NCI-H2107 treated with DMSO at 0.1 percent for 48 hours (cell line): ENCODE results near the gene PLPPR1.
A peak's percentile ranks its signal among the peaks of the same experiment; 100 is the strongest.

Experiments
- DNase-seq: peaks from one replicate; lab custom pipeline; 2025; ENCODE audit not compliant: unreplicated experiment; lab: John Stamatoyannopoulos, UW

Gene PLPPR1

GRCh38 chr9:101047848-101048397, 19.4 kb downstream of the PLPPR1 start:
- DNase-seq: no peak

- no peak for DNase-seq
Measured at GRCh38 chr9:101050650-101051049, 22.1 kb downstream of the PLPPR1 start.

- no peak for DNase-seq
Measured at GRCh38 chr9:101054657-101055056, 26.1 kb downstream of the PLPPR1 start.

GRCh38 chr9:101055516-101055915, 27.0 kb downstream of the PLPPR1 start:
- DNase-seq: no peak

GRCh38 chr9:101062686-101063085, 34.2 kb downstream of the PLPPR1 start:
- no peak for DNase-seq

GRCh38 chr9:101063192-101063591, 34.7 kb downstream of the PLPPR1 start:
- no peak for DNase-seq

- no peak for DNase-seq
Measured at GRCh38 chr9:101064206-101064605, 35.7 kb downstream of the PLPPR1 start.

- no peak for DNase-seq
Measured at GRCh38 chr9:101065930-101066329, 37.4 kb downstream of the PLPPR1 start.

- no peak for DNase-seq
Measured at GRCh38 chr9:101068696-101069095, 40.2 kb downstream of the PLPPR1 start.

GRCh38 chr9:101072259-101072658, 43.7 kb downstream of the PLPPR1 start:
- no peak for DNase-seq

- DNase-seq: no peak
Measured at GRCh38 chr9:101073122-101073521, 44.6 kb downstream of the PLPPR1 start.

GRCh38 chr9:101081641-101082040, 53.1 kb downstream of the PLPPR1 start:
- no peak for DNase-seq

- DNase-seq: no peak
Measured at GRCh38 chr9:101083448-101084202, 55.1 kb downstream of the PLPPR1 start.

- DNase-seq: peak; percentile 51
Measured at GRCh38 chr9:101087426-101087825, 58.9 kb downstream of the PLPPR1 start.

GRCh38 chr9:101092922-101093321, 64.4 kb downstream of the PLPPR1 start:
- no peak for DNase-seq

- no peak for DNase-seq
Measured at GRCh38 chr9:101093620-101094019, 65.1 kb downstream of the PLPPR1 start.

GRCh38 chr9:101094686-101095085, 66.2 kb downstream of the PLPPR1 start:
- DNase-seq: no peak

- DNase-seq: no peak
Measured at GRCh38 chr9:101097210-101097609, 68.7 kb downstream of the PLPPR1 start.

GRCh38 chr9:101098392-101098791, 69.9 kb downstream of the PLPPR1 start:
- DNase-seq: no peak

GRCh38 chr9:101114317-101114716, 85.8 kb downstream of the PLPPR1 start:
- no peak for DNase-seq

- no peak for DNase-seq
Measured at GRCh38 chr9:101115102-101115501, 86.6 kb downstream of the PLPPR1 start.

GRCh38 chr9:101117161-101117560, 88.6 kb downstream of the PLPPR1 start:
- DNase-seq: no peak
